ENCODE results near the gene ENO1.

ENO1 gene

GRCh38 chr1:8886589-8886988, 8.1 kb upstream of the ENO1 start:
- TF ChIP-seq, protein P1, sequence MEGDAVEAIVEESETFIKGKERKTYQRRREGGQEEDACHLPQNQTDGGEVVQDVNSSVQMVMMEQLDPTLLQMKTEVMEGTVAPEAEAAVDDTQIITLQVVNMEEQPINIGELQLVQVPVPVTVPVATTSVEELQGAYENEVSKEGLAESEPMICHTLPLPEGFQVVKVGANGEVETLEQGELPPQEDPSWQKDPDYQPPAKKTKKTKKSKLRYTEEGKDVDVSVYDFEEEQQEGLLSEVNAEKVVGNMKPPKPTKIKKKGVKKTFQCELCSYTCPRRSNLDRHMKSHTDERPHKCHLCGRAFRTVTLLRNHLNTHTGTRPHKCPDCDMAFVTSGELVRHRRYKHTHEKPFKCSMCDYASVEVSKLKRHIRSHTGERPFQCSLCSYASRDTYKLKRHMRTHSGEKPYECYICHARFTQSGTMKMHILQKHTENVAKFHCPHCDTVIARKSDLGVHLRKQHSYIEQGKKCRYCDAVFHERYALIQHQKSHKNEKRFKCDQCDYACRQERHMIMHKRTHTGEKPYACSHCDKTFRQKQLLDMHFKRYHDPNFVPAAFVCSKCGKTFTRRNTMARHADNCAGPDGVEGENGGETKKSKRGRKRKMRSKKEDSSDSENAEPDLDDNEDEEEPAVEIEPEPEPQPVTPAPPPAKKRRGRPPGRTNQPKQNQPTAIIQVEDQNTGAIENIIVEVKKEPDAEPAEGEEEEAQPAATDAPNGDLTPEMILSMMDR (IDR thresholded peaks at IDR 0.05): no peak

DNA sequence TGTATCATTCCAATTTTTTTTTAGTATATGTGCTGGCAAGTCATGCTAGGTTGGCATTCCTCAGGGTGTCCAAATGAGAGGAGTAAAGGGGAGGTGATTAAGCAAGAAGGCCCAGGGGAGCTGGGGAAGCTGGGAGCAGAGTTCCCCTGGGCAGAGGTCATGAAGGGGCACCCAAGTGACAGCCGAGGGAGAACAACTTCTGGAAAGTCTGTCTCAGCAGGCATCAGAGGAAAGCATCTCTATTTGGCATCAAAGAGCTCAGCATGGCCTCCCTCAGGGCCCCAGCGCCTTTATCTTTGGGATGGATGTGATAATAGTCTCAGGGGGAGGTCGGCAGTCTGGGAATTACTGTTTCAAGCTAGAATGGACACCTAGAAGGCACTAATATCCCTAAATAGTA, 5.0 kb upstream of the ENO1 start:
- TF ChIP-seq, protein P1 (IDR thresholded peaks at IDR 0.05): no peak

- TF ChIP-seq, protein P1 (IDR thresholded peaks at IDR 0.05): no peak
Observed at GRCh38 chr1:8879922-8880676, 1.6 kb upstream of the ENO1 start.

DNA sequence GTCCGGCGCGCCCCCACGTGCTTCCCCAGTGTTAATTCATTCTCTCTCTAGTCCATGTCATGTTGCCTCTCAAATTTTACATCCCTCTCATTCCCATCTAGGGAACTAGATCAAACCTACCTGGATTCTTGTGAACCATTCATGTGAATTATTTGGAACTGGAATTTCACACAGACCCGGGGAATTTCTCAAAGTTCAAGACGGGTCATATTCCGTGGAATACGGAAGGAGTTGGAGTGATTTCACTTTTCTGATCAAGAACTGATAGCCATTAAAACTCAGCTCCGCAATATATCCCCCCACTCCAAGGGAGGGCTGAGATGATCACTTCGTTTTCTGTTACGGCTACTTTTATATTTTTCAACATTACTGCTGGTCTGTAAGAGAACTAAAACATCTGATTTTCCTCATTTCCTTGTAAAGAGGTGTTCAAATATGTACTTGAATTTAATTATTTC, 1.0 kb upstream of the ENO1 start:
- TF ChIP-seq, protein P1 (IDR thresholded peaks at IDR 0.05): no peak

GRCh38 chr1:8878698-8879463, 395 bp upstream of the ENO1 start:
- TF ChIP-seq, protein P1 (IDR thresholded peaks at IDR 0.05): no peak; the same call in 1 of the 2 replicates

GRCh38 chr1:8876087-8876486, 2.4 kb downstream of the ENO1 start:
- TF ChIP-seq, protein P1 (IDR thresholded peaks at IDR 0.05): no peak

DNA sequence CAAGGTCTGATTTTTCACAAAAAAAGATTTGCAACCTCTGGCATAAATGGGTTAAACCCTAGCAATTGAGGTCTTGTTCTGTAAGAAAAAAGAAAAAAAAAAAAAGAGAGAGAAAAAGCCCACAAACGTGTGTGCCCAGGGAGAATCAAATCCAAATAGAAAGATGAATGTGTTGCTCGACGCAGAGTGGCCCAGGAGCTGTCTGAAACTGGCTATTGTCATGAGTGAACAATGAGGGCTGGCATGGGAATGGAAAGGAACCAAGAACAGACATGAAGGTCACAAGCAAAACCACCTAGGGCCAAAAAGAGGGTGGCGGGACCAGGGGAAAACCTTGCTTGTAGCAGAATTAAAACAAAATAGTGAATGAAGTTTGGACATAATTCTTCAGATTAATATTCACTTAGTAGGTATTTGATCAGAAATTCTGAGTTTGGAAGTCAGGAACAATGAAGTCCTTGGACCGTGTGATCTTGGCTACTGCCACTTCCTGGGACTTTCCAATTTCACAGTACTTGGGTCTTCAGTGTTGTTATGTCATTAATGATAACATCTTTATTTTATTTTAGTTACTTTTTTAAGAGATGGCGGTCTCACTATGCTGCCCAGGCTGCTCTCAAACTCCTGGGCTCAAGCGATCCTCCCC, 3.1 kb downstream of the ENO1 start:
- TF ChIP-seq, protein P1 (IDR thresholded peaks at IDR 0.05): no peak

Measured in LNCAP (cell line).